WTC11 (cell line): Measurements from ENCODE around the gene DUSP22. TPM values are rescaled to one million over a fixed set of nuclear protein-coding genes. Genes with fewer than 3 reads are reported as not detected.

ENCODE experiments used
- ATAC-seq: fragments of 200-7000 bp; cut with Tn5 transposase; 2 replicates; pipeline ENCODE4 v1.10.0; 2021; ENCODE audit warnings: mild to moderate bottlenecking, moderate library complexity
- CTCF ChIA-PET: fragments of 300-600 bp; sonication (Branson Sonifier 250); formaldehyde crosslinking; loops from one replicate; lab custom pipeline; 2021; ENCODE audit warnings: antibody characterized with exemption; lab: Charles Lee
- POLR2A ChIA-PET: fragments of 350-600 bp; sonication (Branson Sonifier 250); formaldehyde crosslinking; loops from one replicate; lab custom pipeline; 2021; ENCODE audit warnings: antibody characterized with exemption; lab: Charles Lee
- DNase-seq: peaks from one replicate; pipeline ENCODE4 v3.0.0; 2021; ENCODE audit warnings: low spot score
- H3K27ac Mint-ChIP-seq: 2 replicates; pipeline ENCODE4 v1.8.0; 2021; ENCODE audit warnings: mixed read lengths
- H3K27me3 Mint-ChIP-seq: 2 replicates; pipeline ENCODE4 v1.8.0; 2021; ENCODE audit warnings: low read depth, mild to moderate bottlenecking, moderate library complexity, mixed read lengths
- H3K36me3 Mint-ChIP-seq: 2 replicates; pipeline ENCODE4 v1.8.0; 2021; ENCODE audit warnings: mixed read lengths
- H3K4me1 Mint-ChIP-seq: 2 replicates; pipeline ENCODE4 v1.8.0; 2022; ENCODE audit warnings: mixed read lengths
- H3K4me3 Mint-ChIP-seq: 2 replicates; pipeline ENCODE4 v1.8.0; 2021; ENCODE audit warnings: mild to moderate bottlenecking, moderate library complexity, mixed read lengths
- H3K9me3 Mint-ChIP-seq: 2 replicates; pipeline ENCODE4 v1.8.0; 2021; ENCODE audit warnings: mixed read lengths
- ESRRA ChIP-seq: sonication (generic); formaldehyde crosslinking; IDR thresholded peaks from 2 replicates; pipeline ENCODE4 v1.8.1; 2022; ENCODE audit warnings: mild to moderate bottlenecking, missing genetic modification reagents, borderline replicate concordance
- FOXK1 ChIP-seq: sonication (generic); formaldehyde crosslinking; IDR thresholded peaks from 2 replicates; pipeline ENCODE4 v1.8.0; 2022; ENCODE audit warnings: mild to moderate bottlenecking, moderate library complexity, missing genetic modification reagents
- FOXP1 ChIP-seq: sonication (generic); formaldehyde crosslinking; IDR thresholded peaks from 2 replicates; pipeline ENCODE4 v1.8.0; 2022; ENCODE audit warnings: missing genetic modification reagents, mild to moderate bottlenecking, moderate library complexity, borderline replicate concordance
- GRHL2 ChIP-seq: fragments of 250-450 bp; sonication (Bioruptor Pico); IDR thresholded peaks from 2 replicates; pipeline ENCODE4 v1.8.0; 2022; ENCODE audit warnings: mild to moderate bottlenecking, moderate library complexity; ENCODE audit not compliant: insufficient replicate concordance, severe bottlenecking
- GTF2I ChIP-seq: fragments of 250-450 bp; sonication (Bioruptor Pico); conservative IDR thresholded peaks from 2 replicates; pipeline ENCODE4 v1.4.0; 2021; ENCODE audit warnings: mild to moderate bottlenecking
- MLX ChIP-seq: sonication (generic); formaldehyde crosslinking; IDR thresholded peaks from 2 replicates; pipeline ENCODE4 v1.8.1; 2023; ENCODE audit warnings: mild to moderate bottlenecking, missing genetic modification reagents, moderate library complexity
- MXD4 ChIP-seq: fragments of 250-450 bp; sonication (Bioruptor Pico); IDR thresholded peaks from 2 replicates; pipeline ENCODE4 v1.8.0; 2021; ENCODE audit warnings: mild to moderate bottlenecking, moderate library complexity, borderline replicate concordance
- OVOL2 ChIP-seq: fragments of 250-450 bp; sonication (Bioruptor Pico); IDR thresholded peaks from 2 replicates; pipeline ENCODE4 v1.9.0; 2021; ENCODE audit warnings: mild to moderate bottlenecking, borderline replicate concordance
- STAT6 ChIP-seq: sonication (generic); formaldehyde crosslinking; conservative IDR thresholded peaks from 2 replicates; pipeline ENCODE4 v1.8.1; 2023; ENCODE audit warnings: mild to moderate bottlenecking, low read depth, missing genetic modification reagents, moderate library complexity
- TCF7 ChIP-seq: sonication (generic); formaldehyde crosslinking; IDR thresholded peaks from 2 replicates; pipeline ENCODE4 v1.8.0; 2022; ENCODE audit warnings: mild to moderate bottlenecking, low read depth, missing genetic modification reagents, moderate library complexity
- TP53 ChIP-seq: sonication (generic); formaldehyde crosslinking; IDR thresholded peaks from 2 replicates; pipeline ENCODE4 v1.8.1; 2023; ENCODE audit warnings: mild to moderate bottlenecking, missing genetic modification reagents
- ZNF396 ChIP-seq: fragments of 250-450 bp; sonication (Bioruptor Pico); IDR thresholded peaks from 2 replicates; pipeline ENCODE4 v1.8.0; 2021; ENCODE audit warnings: mild to moderate bottlenecking, moderate library complexity, borderline replicate concordance
- total RNA-seq: library from RNA; stranded (reverse); gene quantifications from 3 replicates; pipeline ENCODE4 v1.2.3, GENCODE V29; 2021
- TF ChIP-seq, protein P1 (sequence below): sonication (generic); formaldehyde crosslinking; IDR thresholded peaks from 2 replicates; pipeline ENCODE4 v1.8.0; 2022; ENCODE audit warnings: mild to moderate bottlenecking, missing genetic modification reagents
- TF ChIP-seq, protein P2 (sequence below): sonication (generic); formaldehyde crosslinking; IDR thresholded peaks from 2 replicates; pipeline ENCODE4 v1.8.1; 2023; ENCODE audit warnings: mild to moderate bottlenecking, missing genetic modification reagents
- TF ChIP-seq, protein P3 (sequence below): fragments of 250-450 bp; sonication (Bioruptor Pico); IDR thresholded peaks from 2 replicates; pipeline ENCODE4 v2.1.2; 2022; ENCODE audit warnings: mild to moderate bottlenecking, moderate library complexity
- TF ChIP-seq, protein P4 (sequence below): sonication (generic); formaldehyde crosslinking; IDR thresholded peaks from 2 replicates; pipeline ENCODE4 v1.8.0; 2023; ENCODE audit warnings: missing genetic modification reagents
- TF ChIP-seq, protein P5 (sequence below): fragments of 250-450 bp; sonication (Bioruptor Pico); IDR thresholded peaks from 2 replicates; pipeline ENCODE4 v1.9.0; 2021; ENCODE audit warnings: mild to moderate bottlenecking
- TF ChIP-seq, protein P6 (sequence below): sonication (generic); formaldehyde crosslinking; IDR thresholded peaks from 2 replicates; pipeline ENCODE4 v1.8.0; 2023; ENCODE audit warnings: missing genetic modification reagents, mild to moderate bottlenecking, borderline replicate concordance
- TF ChIP-seq, protein P7 (sequence below): sonication (generic); formaldehyde crosslinking; IDR thresholded peaks from 2 replicates; pipeline ENCODE4 v1.8.1; 2023; ENCODE audit warnings: mild to moderate bottlenecking, missing genetic modification reagents
- TF ChIP-seq, protein P8 (sequence below): fragments of 250-450 bp; sonication (Bioruptor Pico); conservative IDR thresholded peaks from 2 replicates; pipeline ENCODE4 v1.9.0; 2021; ENCODE audit warnings: mild to moderate bottlenecking

DUSP22 gene
- total RNA-seq, 1 experiment from 2014 or later, result 38.5 TPM

DNA sequence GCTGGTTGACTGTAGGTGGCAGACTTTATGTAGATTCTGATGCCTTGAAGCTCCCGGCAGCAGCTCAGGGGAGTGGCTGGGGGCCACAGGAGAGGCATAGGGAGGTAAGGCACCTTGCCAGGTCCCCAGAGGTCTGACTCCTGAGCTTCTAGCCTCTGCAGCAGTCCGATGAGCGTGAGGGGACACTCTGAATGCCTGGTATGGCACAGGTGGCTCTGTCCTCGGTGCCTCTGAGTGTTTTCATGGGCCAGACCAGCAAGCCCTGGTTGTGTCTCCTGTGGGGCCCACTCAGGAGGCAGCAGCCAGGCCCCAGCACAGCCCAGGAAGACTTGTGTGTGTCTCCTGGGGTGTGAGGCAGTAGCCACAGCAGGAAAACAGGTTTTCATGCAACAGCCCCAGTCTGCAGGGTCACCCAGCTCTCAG is 59.6 kb downstream of the DUSP22 start:
- Mint-ChIP-seq H3K9me3 (peaks cover 58% of the 10 kb centered on the region), H3K4me3 (no peak overlapping the region), H3K27me3 (peaks cover 2% of the 10 kb centered on the region), H3K27ac (no peak overlapping the region), H3K4me1 (peaks cover 8% of the 10 kb centered on the region), H3K36me3 (peaks cover 87% of the 10 kb centered on the region)
- CTCF ChIA-PET, result interaction anchor here (0.7 to 2.0 kb wide), 20 partner anchors 9 to 163 kb away, joined by 3 to 15 read pairs (median 4); no protein-coding TSS in a partner anchor
- peak; percentile 49; the same call in 1 of the 2 replicates for ATAC-seq
- POLR2A ChIA-PET, result interaction anchor here (0.6 kb wide), 1 partner anchor 59 kb away, joined by 3 read pairs; no protein-coding TSS in a partner anchor
- TF ChIP-seq, protein P1, sequence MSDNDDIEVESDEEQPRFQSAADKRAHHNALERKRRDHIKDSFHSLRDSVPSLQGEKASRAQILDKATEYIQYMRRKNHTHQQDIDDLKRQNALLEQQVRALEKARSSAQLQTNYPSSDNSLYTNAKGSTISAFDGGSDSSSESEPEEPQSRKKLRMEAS (CRISPR knock-in tag), result no peak
- TF ChIP-seq GTF2I (CRISPR knock-in tag) (no peak), FOXK1 (CRISPR knock-in tag) (no peak), GRHL2 (CRISPR knock-in tag) (no peak), MXD4 (no peak), TP53 (CRISPR knock-in tag) (no peak), OVOL2 (CRISPR knock-in tag) (no peak), ESRRA (CRISPR knock-in tag) (no peak), STAT6 (CRISPR knock-in tag) (no peak), ZNF396 (CRISPR knock-in tag) (no peak), FOXP1 (CRISPR knock-in tag) (no peak), MLX (CRISPR knock-in tag) (no peak), TCF7 (no peak)
- TF ChIP-seq, protein P2, sequence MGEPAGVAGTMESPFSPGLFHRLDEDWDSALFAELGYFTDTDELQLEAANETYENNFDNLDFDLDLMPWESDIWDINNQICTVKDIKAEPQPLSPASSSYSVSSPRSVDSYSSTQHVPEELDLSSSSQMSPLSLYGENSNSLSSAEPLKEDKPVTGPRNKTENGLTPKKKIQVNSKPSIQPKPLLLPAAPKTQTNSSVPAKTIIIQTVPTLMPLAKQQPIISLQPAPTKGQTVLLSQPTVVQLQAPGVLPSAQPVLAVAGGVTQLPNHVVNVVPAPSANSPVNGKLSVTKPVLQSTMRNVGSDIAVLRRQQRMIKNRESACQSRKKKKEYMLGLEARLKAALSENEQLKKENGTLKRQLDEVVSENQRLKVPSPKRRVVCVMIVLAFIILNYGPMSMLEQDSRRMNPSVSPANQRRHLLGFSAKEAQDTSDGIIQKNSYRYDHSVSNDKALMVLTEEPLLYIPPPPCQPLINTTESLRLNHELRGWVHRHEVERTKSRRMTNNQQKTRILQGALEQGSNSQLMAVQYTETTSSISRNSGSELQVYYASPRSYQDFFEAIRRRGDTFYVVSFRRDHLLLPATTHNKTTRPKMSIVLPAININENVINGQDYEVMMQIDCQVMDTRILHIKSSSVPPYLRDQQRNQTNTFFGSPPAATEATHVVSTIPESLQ, result no peak
- TF ChIP-seq, protein P3, sequence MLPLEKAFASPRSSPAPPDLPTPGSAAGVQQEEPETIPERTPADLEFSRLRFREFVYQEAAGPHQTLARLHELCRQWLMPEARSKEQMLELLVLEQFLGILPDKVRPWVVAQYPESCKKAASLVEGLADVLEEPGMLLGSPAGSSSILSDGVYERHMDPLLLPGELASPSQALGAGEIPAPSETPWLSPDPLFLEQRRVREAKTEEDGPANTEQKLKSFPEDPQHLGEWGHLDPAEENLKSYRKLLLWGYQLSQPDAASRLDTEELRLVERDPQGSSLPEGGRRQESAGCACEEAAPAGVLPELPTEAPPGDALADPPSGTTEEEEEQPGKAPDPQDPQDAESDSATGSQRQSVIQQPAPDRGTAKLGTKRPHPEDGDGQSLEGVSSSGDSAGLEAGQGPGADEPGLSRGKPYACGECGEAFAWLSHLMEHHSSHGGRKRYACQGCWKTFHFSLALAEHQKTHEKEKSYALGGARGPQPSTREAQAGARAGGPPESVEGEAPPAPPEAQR (CRISPR knock-in tag), result no peak
- TF ChIP-seq, protein P4, sequence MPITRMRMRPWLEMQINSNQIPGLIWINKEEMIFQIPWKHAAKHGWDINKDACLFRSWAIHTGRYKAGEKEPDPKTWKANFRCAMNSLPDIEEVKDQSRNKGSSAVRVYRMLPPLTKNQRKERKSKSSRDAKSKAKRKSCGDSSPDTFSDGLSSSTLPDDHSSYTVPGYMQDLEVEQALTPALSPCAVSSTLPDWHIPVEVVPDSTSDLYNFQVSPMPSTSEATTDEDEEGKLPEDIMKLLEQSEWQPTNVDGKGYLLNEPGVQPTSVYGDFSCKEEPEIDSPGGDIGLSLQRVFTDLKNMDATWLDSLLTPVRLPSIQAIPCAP, result no peak
- TF ChIP-seq, protein P5, sequence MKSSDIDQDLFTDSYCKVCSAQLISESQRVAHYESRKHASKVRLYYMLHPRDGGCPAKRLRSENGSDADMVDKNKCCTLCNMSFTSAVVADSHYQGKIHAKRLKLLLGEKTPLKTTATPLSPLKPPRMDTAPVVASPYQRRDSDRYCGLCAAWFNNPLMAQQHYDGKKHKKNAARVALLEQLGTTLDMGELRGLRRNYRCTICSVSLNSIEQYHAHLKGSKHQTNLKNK (CRISPR knock-in tag), result no peak
- TF ChIP-seq, protein P6, sequence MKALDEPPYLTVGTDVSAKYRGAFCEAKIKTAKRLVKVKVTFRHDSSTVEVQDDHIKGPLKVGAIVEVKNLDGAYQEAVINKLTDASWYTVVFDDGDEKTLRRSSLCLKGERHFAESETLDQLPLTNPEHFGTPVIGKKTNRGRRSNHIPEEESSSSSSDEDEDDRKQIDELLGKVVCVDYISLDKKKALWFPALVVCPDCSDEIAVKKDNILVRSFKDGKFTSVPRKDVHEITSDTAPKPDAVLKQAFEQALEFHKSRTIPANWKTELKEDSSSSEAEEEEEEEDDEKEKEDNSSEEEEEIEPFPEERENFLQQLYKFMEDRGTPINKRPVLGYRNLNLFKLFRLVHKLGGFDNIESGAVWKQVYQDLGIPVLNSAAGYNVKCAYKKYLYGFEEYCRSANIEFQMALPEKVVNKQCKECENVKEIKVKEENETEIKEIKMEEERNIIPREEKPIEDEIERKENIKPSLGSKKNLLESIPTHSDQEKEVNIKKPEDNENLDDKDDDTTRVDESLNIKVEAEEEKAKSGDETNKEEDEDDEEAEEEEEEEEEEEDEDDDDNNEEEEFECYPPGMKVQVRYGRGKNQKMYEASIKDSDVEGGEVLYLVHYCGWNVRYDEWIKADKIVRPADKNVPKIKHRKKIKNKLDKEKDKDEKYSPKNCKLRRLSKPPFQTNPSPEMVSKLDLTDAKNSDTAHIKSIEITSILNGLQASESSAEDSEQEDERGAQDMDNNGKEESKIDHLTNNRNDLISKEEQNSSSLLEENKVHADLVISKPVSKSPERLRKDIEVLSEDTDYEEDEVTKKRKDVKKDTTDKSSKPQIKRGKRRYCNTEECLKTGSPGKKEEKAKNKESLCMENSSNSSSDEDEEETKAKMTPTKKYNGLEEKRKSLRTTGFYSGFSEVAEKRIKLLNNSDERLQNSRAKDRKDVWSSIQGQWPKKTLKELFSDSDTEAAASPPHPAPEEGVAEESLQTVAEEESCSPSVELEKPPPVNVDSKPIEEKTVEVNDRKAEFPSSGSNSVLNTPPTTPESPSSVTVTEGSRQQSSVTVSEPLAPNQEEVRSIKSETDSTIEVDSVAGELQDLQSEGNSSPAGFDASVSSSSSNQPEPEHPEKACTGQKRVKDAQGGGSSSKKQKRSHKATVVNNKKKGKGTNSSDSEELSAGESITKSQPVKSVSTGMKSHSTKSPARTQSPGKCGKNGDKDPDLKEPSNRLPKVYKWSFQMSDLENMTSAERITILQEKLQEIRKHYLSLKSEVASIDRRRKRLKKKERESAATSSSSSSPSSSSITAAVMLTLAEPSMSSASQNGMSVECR (CRISPR knock-in tag), result no peak
- TF ChIP-seq, protein P7, sequence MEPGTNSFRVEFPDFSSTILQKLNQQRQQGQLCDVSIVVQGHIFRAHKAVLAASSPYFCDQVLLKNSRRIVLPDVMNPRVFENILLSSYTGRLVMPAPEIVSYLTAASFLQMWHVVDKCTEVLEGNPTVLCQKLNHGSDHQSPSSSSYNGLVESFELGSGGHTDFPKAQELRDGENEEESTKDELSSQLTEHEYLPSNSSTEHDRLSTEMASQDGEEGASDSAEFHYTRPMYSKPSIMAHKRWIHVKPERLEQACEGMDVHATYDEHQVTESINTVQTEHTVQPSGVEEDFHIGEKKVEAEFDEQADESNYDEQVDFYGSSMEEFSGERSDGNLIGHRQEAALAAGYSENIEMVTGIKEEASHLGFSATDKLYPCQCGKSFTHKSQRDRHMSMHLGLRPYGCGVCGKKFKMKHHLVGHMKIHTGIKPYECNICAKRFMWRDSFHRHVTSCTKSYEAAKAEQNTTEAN (CRISPR knock-in tag), result no peak
- TF ChIP-seq, protein P8, sequence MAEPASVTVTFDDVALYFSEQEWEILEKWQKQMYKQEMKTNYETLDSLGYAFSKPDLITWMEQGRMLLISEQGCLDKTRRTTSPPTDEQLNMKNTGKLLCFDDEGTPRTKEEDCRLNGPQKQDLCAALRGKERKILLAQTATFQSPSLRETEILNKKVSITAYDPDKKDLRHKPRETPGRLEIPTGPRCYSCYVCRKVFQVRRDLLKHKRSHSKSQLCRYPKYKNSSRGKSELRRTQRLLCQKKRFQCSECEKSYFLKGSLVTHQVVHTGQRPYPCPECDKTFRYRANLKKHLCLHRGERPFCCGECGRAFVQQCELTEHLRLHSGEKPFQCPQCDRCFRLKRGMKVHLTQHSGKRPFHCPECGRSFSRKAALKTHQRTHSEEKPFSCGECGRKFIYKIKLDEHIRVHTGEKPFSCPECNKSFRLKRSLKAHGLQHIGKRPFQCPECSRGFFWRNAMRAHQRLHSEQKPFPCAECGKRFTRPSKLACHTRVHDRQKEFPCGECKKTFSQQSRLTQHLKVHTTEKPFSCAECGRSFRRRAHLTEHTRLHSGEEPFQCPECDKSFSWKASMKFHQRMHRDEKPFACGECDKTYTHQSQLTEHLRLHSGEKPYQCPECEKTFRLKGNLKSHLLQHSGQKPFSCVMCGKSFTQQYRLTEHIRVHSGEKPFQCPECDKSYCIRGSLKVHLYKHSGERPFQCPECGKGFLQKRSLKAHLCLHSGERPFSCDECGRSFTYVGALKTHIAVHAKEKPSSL (CRISPR knock-in tag), result no peak
- TF ChIP-seq, all 79 proteins: peak for 0
- DNase-seq, result no peak
